Measurements from ENCODE around the gene COL4A6.

Gene COL4A6

DNA sequence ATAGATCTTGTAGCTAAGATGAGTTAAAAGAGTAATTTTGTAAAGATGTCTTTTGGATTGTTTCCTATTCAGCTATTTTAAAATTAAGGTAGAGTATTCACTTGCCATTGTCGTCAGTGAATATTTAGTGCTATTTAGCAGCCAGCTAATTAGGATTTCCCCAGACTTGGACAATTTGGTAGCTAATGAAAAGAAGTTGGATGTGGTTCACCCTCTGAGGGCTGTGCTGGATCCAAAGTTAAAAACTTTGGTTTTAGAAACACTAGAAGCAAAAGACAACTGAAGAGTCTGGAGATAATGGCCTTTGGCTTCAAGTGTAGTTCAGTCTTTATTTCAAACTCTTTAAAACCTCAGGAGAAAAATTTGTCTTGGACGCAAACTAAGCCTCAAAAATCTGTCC is 305.3 kb downstream of the COL4A6 start:
- Histone ChIP-seq H3K36me3 (ENCODE audit: insufficient read depth, low read length) (peaks cover 5% of the 10 kb centered on the region), H3K9ac (ENCODE audit: low read length) (no peak overlapping the region), H3K4me1 (ENCODE audit: insufficient read depth, low read length) (no peaks in the 10 kb centered on the region), H3K9me3 (ENCODE audit: low read length) (no peaks in the 10 kb centered on the region), H3K27me3 (ENCODE audit: control insufficient read depth in 1 of 2, insufficient read depth in 2 of 2, low read length in 2 of 2) (peaks cover 0 to 10% of the 10 kb centered on the region in 2 donors), H3K4me3 (ENCODE audit: low read depth in 1 of 2, low read length in 2 of 2) (no peak overlapping the region), H3K27ac (ENCODE audit: low read depth, low read length) (no peak overlapping the region)

GRCh38 chrX:108132034-108132433 is 306.2 kb downstream of the COL4A6 start:
- Histone ChIP-seq H3K27me3 (ENCODE audit: control insufficient read depth in 1 of 2, insufficient read depth in 2 of 2, low read length in 2 of 2) (peaks cover 0 to 10% of the 10 kb centered on the region in 2 donors), H3K9ac (ENCODE audit: low read length) (no peak overlapping the region), H3K4me1 (ENCODE audit: insufficient read depth, low read length) (no peaks in the 10 kb centered on the region), H3K9me3 (ENCODE audit: low read length) (no peaks in the 10 kb centered on the region), H3K36me3 (ENCODE audit: insufficient read depth, low read length) (peaks cover 5% of the 10 kb centered on the region), H3K27ac (ENCODE audit: low read depth, low read length) (no peak overlapping the region), H3K4me3 (ENCODE audit: low read depth in 1 of 2, low read length in 2 of 2) (no peak overlapping the region)

- Histone ChIP-seq H3K27ac (ENCODE audit: low read depth, low read length) (no peak overlapping the region), H3K27me3 (ENCODE audit: control insufficient read depth in 1 of 2, insufficient read depth in 2 of 2, low read length in 2 of 2) (peaks cover 0 to 10% of the 10 kb centered on the region in 2 donors), H3K4me1 (ENCODE audit: insufficient read depth, low read length) (no peaks in the 10 kb centered on the region)
Measured at GRCh38 chrX:108131471-108131870, 306.8 kb downstream of the COL4A6 start.

GRCh38 chrX:108130889-108131288 is 307.3 kb downstream of the COL4A6 start:
- Histone ChIP-seq H3K9me3 (ENCODE audit: low read length) (no peaks in the 10 kb centered on the region), H3K36me3 (ENCODE audit: insufficient read depth, low read length) (peaks cover 9% of the 10 kb centered on the region), H3K4me3 (ENCODE audit: low read depth in 1 of 2, low read length in 2 of 2) (no peak overlapping the region), H3K9ac (ENCODE audit: low read length) (no peak overlapping the region), H3K27me3 (ENCODE audit: control insufficient read depth in 1 of 2, insufficient read depth in 2 of 2, low read length in 2 of 2) (peaks cover 0 to 10% of the 10 kb centered on the region in 2 donors), H3K27ac (ENCODE audit: low read depth, low read length) (no peak overlapping the region), H3K4me1 (ENCODE audit: insufficient read depth, low read length) (no peaks in the 10 kb centered on the region)

More at GRCh38 chrX:108131471-108131870, 306.8 kb downstream of the COL4A6 start:
- Histone ChIP-seq H3K36me3 (ENCODE audit: insufficient read depth, low read length) (peaks cover 5% of the 10 kb centered on the region), H3K9me3 (ENCODE audit: low read length) (no peaks in the 10 kb centered on the region), H3K9ac (ENCODE audit: low read length) (no peak overlapping the region), H3K4me3 (ENCODE audit: low read depth in 1 of 2, low read length in 2 of 2) (no peak overlapping the region)

DNA sequence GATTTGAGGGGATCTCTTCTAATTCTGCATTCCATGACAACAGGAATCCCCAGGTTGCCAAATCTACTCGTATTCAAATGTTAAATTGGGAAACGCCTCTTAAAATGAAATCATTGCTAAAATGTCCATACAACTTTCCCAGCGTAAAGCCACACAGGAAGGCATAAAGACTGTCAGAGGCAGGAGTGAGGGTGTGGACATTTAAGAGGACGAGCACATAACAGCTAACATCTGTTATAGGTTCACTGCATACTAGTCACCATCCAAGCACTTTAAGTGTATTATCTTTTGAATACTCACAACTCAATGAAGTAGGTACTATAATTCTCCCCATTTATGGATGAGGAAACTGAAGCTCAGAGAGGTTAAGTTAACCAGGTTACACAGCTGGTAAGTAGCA is 311.1 kb downstream of the COL4A6 start:
- H3K27me3 ChIP-seq (ENCODE audit: control insufficient read depth in 1 of 2, insufficient read depth in 2 of 2, low read length in 2 of 2), result peaks cover 0 to 23% of the 10 kb centered on the region in 2 donors
- no peaks in the 10 kb centered on the region for H3K9me3 ChIP-seq (ENCODE audit: low read length)
- H3K27ac ChIP-seq (ENCODE audit: low read depth, low read length), result no peak overlapping the region
- H3K36me3 ChIP-seq (ENCODE audit: insufficient read depth, low read length), result peaks cover 5% of the 10 kb centered on the region
- H3K4me3 ChIP-seq (ENCODE audit: low read depth in 1 of 2, low read length in 2 of 2), result no peak overlapping the region
- no peaks in the 10 kb centered on the region for H3K4me1 ChIP-seq (ENCODE audit: insufficient read depth, low read length)
- no peak overlapping the region for H3K9ac ChIP-seq (ENCODE audit: low read length)

DNA sequence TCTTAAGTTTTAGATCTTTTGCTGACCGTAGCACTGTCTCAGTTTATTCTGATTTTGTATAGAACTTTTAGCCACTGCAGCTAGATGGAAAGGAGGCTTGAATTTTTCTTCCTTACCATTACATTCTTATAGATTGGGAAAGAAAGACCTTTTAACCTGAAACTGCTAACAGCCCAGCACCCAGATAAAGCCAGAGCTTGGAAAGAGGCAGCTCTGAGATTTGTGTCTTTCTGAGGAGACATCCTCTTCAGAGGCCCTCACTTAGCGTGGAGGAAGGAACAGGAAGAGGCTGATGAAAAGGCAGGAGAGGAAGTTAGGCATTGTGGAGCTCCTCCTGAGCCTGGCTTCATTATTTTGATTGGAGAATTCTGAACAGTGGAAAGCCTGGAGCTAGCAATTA is 311.6 kb downstream of the COL4A6 start:
- H3K4me1 ChIP-seq (ENCODE audit: insufficient read depth, low read length), result no peaks in the 10 kb centered on the region
- H3K9ac ChIP-seq (ENCODE audit: low read length), result no peak overlapping the region
- H3K27ac ChIP-seq (ENCODE audit: low read depth, low read length), result no peak overlapping the region
- peaks cover 0 to 25% of the 10 kb centered on the region in 2 donors for H3K27me3 ChIP-seq (ENCODE audit: control insufficient read depth in 1 of 2, insufficient read depth in 2 of 2, low read length in 2 of 2)
- H3K36me3 ChIP-seq (ENCODE audit: insufficient read depth, low read length), result peaks cover 5% of the 10 kb centered on the region
- H3K4me3 ChIP-seq (ENCODE audit: low read depth in 1 of 2, low read length in 2 of 2), result no peak overlapping the region
- no peaks in the 10 kb centered on the region for H3K9me3 ChIP-seq (ENCODE audit: low read length)

GRCh38 chrX:108123591-108124366 is 314.4 kb downstream of the COL4A6 start:
- Histone ChIP-seq H3K4me3 (ENCODE audit: low read depth in 1 of 2, low read length in 2 of 2) (no peak overlapping the region), H3K27ac (ENCODE audit: low read depth, low read length) (no peak overlapping the region), H3K9ac (ENCODE audit: low read length) (no peak overlapping the region), H3K9me3 (ENCODE audit: low read length) (no peaks in the 10 kb centered on the region), H3K27me3 (ENCODE audit: control insufficient read depth in 1 of 2, insufficient read depth in 2 of 2, low read length in 2 of 2) (peaks cover 0 to 26% of the 10 kb centered on the region in 2 donors), H3K4me1 (ENCODE audit: insufficient read depth, low read length) (peaks cover 4% of the 10 kb centered on the region), H3K36me3 (ENCODE audit: insufficient read depth, low read length) (peaks cover 5% of the 10 kb centered on the region)

DNA sequence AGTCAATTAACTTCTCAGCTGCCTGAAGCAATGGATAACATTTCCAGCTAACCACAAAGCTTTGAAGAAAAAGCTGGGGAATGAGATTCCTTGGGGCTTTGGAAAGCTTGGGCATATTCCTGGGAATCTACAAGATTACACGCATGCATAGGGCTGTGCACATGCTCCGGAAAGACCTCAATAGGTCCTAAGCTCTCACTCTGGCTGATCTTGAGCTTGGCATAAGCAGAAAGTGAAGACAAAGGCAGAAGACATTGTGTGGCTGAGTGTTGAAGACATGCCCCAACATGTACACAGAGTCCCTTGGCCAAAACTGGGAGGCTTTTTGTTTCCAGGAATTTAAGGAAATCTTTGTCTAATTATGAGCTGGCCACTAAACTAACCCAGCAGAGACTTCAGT is 315.5 kb downstream of the COL4A6 start:
- Histone ChIP-seq H3K4me1 (ENCODE audit: insufficient read depth, low read length) (peaks cover 13% of the 10 kb centered on the region), H3K36me3 (ENCODE audit: insufficient read depth, low read length) (peaks cover 5% of the 10 kb centered on the region), H3K27ac (ENCODE audit: low read depth, low read length) (no peak overlapping the region), H3K27me3 (ENCODE audit: control insufficient read depth in 1 of 2, insufficient read depth in 2 of 2, low read length in 2 of 2) (peaks cover 0 to 22% of the 10 kb centered on the region in 2 donors), H3K9ac (ENCODE audit: low read length) (no peak overlapping the region), H3K4me3 (ENCODE audit: low read depth in 1 of 2, low read length in 2 of 2) (no peak overlapping the region), H3K9me3 (ENCODE audit: low read length) (no peaks in the 10 kb centered on the region)

DNA sequence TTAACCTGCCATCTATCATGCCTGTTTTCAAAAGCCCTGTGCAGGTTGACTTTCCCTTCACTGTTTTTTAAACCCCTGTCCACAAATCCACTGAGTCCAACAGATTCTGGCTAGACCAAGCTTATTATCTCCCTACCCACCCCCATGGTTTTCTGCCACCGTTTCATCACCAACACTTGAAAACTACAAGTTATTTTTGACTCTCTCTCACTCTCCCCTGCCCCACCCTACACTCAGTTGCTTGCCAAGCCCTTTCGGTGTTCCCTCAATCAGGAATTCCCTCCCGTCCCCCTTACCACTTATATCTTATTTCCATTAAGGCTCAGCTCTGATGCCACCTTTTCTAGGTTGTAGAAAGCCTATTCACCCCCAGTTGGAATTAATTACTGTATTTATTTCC is 316.9 kb downstream of the COL4A6 start:
- Histone ChIP-seq H3K36me3 (ENCODE audit: insufficient read depth, low read length) (peaks cover 5% of the 10 kb centered on the region), H3K4me3 (ENCODE audit: low read depth in 1 of 2, low read length in 2 of 2) (no peak overlapping the region), H3K9me3 (ENCODE audit: low read length) (no peaks in the 10 kb centered on the region), H3K27ac (ENCODE audit: low read depth, low read length) (no peak overlapping the region), H3K27me3 (ENCODE audit: control insufficient read depth in 1 of 2, insufficient read depth in 2 of 2, low read length in 2 of 2) (peaks cover 0 to 22% of the 10 kb centered on the region in 2 donors), H3K9ac (ENCODE audit: low read length) (no peak overlapping the region), H3K4me1 (ENCODE audit: insufficient read depth, low read length) (peaks cover 26% of the 10 kb centered on the region)

GRCh38 chrX:108117988-108118387 is 320.2 kb downstream of the COL4A6 start:
- H3K9me3 ChIP-seq (ENCODE audit: low read length), result no peaks in the 10 kb centered on the region
- no peak overlapping the region for H3K9ac ChIP-seq (ENCODE audit: low read length)
- no peak overlapping the region for H3K27ac ChIP-seq (ENCODE audit: low read depth, low read length)
- peaks cover 0 to 14% of the 10 kb centered on the region in 2 donors for H3K27me3 ChIP-seq (ENCODE audit: control insufficient read depth in 1 of 2, insufficient read depth in 2 of 2, low read length in 2 of 2)
- H3K36me3 ChIP-seq (ENCODE audit: insufficient read depth, low read length), result no peaks in the 10 kb centered on the region
- peaks cover 26% of the 10 kb centered on the region for H3K4me1 ChIP-seq (ENCODE audit: insufficient read depth, low read length)
- H3K4me3 ChIP-seq (ENCODE audit: low read depth in 1 of 2, low read length in 2 of 2), result no peak overlapping the region

- H3K27ac ChIP-seq (ENCODE audit: low read depth, low read length), result no peak overlapping the region
- peaks cover 0 to 6% of the 10 kb centered on the region in 2 donors for H3K27me3 ChIP-seq (ENCODE audit: control insufficient read depth in 1 of 2, insufficient read depth in 2 of 2, low read length in 2 of 2)
- peaks cover 26% of the 10 kb centered on the region for H3K4me1 ChIP-seq (ENCODE audit: insufficient read depth, low read length)
- no peaks in the 10 kb centered on the region for H3K36me3 ChIP-seq (ENCODE audit: insufficient read depth, low read length)
- H3K9me3 ChIP-seq (ENCODE audit: low read length), result no peaks in the 10 kb centered on the region
- no peak overlapping the region for H3K4me3 ChIP-seq (ENCODE audit: low read depth in 1 of 2, low read length in 2 of 2)
- no peak overlapping the region for H3K9ac ChIP-seq (ENCODE audit: low read length)
Measured at GRCh38 chrX:108114541-108114940, 323.7 kb downstream of the COL4A6 start.
